Stimulated activated CD4-positive, alpha-beta T cell treated with anti-CD3 and anti-CD28 coated beads, Interleukin-15, amount 100 ng/mL, for 48 hours (primary cell): ENCODE data around the gene ACOXL.

Experiments
- DNase-seq, 2 donors: peaks; one replicate each; pipeline ENCODE4 v3.0.0-alpha.2; 2020; ENCODE audit warnings: low read depth in 2 of 2

ACOXL gene

DNA sequence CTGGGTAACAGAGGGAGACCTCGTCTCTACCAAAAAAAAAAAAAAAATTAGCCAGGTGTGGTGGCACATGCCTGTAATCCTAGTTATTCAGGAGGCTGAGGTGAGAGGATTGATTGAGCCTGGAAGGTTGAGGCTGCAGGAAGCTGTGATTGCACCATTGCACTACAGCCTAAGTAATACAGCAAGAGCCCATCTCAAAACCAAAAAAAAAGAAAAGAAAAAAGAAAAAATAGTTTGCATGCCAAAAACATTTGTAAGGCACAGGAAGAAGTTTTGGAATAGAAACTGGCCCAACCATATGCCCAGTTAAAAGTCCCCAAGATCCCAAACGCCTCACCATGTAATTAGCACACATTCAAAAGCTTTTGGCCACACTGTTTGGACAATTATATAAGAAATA lies 13.4 kb upstream of the ACOXL start:
- DNase-seq, result no peak

GRCh38 chr2:110720547-110720946 lies 11.8 kb upstream of the ACOXL start:
- no peak for DNase-seq

- no peak for DNase-seq
These were observed 7.6 kb upstream of the ACOXL start for GRCh38 chr2:110724820-110725219.

- DNase-seq, result no peak
These were observed 7.0 kb upstream of the ACOXL start for GRCh38 chr2:110725370-110725769.

DNA sequence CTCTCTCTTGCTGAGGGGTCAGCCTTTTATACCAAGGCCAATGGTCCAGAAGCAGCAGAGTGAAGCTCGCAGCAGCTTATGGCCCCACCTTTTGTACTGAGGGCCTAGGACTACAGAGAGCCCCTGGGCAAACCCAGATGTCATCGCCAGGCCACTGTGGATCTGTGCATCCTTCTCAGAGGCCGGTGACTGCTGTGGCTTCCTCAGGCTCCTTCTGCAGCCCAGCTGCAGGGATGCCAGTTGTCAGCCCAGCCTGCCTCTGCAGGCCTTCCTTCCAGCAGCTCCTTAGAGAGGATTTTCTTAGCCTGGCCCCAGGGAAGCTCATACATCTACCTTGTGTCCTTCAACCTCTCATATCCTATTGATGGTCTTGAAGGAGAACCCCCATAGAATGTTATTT lies 6.5 kb upstream of the ACOXL start:
- no peak for DNase-seq

- DNase-seq, result no peak
These were observed 6.1 kb upstream of the ACOXL start for GRCh38 chr2:110726285-110726684.

DNA sequence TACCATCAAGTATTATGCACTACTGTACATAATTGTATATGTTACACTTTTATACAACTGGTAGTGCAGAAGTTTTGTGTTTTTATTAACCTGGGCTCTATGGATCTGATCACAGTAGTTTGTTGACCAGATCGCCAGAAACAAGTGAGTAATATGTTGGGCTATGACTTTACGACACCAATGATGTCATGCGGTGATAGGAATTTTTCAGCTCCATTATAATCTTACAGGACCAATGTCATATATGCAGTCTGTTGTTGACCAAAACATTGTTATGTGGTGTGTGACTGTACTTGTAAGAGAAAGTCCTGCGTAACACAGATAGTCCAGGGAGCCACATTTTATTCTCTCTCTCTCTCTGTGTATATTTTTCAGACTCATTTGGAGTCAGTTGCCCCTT lies 4.5 kb upstream of the ACOXL start:
- no peak for DNase-seq

GRCh38 chr2:110729106-110729505 lies 3.3 kb upstream of the ACOXL start:
- DNase-seq, result no peak

- DNase-seq, result no peak
These were observed 1.3 kb upstream of the ACOXL start for GRCh38 chr2:110731064-110731463.

GRCh38 chr2:110735366-110735765 lies 3.0 kb downstream of the ACOXL start:
- DNase-seq, result no peak

DNA sequence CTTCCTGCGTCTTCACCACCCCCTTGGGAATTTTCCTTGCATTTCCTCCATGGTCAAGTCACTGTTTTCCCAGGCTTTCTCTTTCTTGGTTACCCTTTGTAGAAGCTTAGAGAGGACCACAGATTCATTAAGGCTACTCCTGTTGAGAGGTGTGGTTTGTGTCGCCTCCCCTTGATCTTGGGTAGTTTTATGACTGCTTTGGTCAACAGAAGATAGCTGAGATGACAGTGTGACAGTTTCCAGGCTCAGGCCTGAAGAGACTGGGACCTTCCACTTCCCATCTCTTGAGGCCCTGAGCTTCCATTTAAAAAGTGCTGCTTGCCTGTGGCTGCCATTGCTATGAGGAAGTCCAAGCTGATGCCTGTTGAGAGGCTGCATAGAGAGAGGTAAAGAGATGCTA lies 5.4 kb downstream of the ACOXL start:
- no peak for DNase-seq

DNA sequence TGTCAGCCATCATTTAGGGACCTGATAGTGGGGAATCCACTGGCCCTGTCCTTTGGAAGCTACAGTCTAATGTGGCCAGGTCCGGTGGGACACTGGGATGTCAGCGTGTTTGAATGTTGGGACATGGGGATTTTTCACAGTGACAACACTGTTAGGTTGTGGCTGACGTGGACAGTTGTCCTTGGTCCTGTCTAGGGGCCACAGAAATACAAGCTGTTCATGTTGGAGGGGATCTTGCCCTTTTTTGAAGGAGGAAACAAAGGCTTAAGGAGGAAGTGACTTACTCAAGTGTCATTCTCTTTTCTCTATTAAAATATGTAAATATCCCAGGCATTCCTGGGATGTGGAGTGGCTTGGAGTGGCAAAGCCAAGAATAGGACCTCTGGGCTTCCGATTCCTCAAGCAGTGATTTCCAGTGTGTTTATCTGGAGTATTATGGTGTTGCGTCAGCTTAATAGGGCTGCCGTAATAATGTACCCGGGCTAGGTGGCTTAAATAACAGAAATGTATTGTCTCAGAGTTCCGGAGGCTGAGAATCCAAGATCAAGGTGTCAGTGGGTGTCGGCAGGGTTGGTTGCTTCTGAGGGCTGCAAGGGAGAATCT lies 8.5 kb downstream of the ACOXL start:
- no peak for DNase-seq

DNA sequence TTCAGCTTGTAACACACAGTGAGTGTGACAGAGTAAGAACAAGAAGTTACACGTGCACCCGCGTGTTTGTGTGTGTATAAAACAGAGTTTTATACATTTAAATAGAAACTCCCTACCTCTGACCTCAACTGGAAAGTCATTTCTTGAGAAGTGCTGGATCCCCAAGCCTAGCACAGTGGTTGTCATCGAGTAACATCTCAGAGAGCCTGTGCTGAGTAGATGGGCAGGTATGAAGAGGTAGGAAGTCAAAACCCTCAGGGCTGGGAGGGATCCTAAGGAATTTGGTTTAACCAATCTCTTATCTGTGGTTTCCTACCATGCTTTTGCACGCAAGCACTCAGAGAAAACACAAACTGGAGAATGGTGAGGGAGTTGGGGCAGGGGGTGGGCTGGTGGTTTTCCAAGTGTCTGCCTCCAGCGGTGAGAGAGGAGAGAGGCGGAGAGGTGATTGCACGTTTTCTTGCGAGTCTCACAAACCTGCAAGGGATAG lies 9.2 kb downstream of the ACOXL start:
- no peak for DNase-seq

DNA sequence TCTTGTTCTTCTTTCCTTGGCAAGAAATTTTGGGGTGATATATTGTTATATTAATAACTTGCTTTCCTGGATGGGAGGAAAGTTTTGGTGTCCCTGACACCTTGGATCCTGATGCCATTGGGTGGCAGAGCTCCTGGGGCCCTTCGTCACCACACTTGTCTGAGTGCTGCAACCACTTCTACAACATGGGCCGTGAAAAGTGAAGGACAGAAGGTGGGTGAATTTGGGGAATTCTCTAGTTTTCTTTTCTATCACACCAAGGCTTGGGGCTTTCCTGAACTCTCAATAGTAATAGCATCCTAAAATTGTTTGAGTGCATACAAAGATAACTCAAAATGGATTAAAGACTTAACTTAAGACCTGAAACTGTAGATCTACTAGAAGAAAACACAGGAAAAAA lies 10.0 kb downstream of the ACOXL start:
- DNase-seq, result no peak

DNA sequence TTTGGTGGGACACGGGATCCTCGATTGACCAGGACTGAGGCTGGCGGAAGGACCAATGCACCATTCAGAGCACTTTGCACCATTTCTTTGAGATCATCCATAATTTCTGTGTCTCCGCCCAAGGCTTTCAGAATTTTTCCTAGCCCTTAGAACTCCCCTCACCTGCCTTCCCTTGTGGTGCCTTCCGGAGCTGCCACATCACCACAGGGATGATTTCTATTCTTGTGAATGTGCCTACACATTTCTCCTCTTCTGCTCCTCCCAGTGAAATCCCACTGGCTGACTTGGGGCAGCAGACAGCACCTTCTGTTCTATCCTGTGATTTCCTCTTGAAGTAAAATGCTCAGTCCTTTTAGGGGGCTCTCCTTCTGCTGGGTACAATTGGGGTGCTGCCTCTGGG lies 11.2 kb downstream of the ACOXL start:
- no peak for DNase-seq

- DNase-seq, result no peak
These were observed 12.1 kb downstream of the ACOXL start for GRCh38 chr2:110744429-110744828.

DNA sequence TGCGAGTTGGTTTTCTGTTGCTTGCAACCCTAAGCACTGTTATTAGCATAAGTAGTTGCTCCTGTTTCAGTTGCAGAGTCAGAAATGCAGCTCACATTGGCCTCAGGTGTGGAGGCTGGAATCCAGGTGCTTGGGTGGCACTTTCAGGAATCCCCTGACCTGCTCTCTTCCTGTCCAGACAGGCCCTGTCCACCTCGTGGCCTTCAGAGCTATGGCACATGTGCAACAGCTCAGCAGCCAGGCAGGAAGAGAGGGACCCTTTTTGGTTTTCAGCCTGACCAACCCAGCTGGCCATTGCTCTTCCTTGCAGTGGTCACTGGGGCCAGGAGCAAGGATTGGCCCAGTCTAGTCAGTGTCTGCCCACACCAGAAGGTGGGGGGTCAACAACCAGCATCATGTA lies 12.7 kb downstream of the ACOXL start:
- DNase-seq, result no peak

DNA sequence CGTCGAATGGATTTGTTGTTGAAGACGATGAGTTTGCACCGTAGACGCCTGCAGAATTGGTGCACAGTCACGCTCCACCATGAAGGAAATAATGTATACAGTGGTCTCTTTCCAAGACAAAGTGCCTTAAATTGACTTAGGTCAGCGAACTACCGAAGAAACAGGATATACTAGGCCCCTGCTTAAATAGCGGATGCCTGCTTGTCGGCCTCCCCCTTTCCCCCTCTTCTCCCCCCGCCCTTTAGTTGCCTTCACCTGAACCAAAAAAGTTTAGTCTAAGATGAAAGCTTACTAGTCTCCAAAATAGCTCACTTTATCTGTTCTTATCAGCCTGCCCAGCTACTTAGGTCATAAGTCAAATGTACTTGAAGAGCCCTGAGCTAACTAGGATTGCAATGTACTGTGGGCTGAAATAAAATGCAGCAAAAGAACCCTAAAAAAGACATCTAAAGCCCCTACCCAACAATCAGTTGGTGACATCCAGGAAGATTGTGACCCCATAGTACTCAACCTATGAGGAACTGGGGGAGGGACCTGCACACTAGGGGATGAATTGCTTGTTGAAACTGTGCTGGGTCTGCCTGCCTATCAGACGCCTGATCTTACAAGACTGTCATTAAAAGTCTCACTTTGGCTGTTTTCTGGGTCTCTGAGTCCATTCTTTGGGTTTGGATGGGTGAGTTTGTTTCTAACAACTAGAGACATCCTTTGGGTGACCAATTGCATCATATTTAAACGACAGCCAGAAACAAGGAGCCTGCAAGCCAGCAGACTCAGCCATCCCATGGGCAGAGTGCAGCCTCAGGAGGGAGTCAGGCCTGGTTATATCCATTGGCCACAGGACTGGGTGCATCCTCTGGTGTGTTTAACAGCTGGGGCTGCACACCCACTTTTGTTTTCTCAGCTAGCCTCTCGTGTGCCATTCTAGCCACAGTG lies 14.5 kb downstream of the ACOXL start:
- DNase-seq, result no peak

DNA sequence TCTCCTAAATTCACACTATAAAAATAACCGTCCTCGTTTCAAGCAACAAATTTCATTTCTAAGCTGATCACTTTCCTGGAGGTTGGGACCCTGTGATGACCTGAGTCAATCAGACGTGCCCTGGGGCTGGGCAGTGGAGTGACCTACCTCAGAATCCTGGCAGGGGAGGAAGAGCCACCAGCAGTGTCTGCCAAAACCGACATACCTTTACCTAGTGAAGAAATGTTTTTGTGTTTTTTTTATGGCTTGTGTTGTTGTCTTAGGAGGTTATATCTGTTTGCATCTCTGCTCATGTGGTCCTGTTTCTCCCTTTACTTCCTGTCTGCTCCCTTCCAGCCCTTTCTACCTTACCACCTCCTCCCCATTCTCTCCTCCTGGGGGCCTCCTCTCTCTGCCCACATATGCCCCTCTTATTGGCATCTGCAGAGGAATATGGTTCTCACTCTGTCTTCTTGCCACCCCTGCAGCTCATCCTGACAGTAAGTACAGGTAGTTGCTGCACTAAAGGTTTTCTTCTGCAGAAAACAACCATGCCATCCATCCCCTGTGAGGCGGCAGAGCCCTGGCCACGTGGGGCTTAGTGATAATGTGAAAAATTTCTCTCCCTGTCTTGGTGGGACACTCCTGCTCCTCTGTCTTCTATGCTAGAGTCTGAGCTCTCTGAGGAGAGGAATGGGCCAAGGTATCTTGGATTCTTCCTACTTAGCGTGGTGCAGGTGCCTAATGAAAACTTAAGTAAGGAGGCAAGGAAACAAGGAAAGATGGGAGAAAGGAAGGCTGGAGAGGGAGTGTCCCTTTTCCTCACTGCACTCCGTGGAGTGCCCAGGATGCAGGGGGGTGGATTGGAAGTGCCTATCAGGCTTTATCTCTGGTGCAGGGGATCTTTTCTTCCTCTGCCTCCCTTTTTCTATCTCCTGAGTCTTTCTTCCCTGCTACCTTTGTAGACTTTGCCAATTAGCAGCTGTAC lies 15.4 kb downstream of the ACOXL start:
- DNase-seq, result no peak

DNA sequence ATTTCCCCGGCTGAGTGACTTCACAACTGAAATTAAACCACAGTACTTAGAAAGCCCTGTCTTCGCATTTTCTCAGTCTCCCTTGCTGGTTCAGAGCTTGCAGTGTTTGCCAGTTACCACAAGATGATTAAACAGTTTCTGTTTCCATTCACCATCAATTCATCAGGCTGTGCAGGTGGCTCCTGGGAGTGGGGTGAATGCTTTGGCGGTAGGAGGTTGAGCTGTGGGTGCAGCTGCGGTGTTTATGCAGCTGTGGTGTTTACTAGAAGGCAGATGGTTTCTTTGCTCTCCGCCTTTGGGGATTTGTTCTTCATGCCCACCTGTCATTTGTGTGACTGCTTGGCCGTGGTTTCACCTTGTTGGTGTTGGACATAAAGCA lies 16.1 kb downstream of the ACOXL start:
- DNase-seq, result peak; percentile 59 to 63

DNA sequence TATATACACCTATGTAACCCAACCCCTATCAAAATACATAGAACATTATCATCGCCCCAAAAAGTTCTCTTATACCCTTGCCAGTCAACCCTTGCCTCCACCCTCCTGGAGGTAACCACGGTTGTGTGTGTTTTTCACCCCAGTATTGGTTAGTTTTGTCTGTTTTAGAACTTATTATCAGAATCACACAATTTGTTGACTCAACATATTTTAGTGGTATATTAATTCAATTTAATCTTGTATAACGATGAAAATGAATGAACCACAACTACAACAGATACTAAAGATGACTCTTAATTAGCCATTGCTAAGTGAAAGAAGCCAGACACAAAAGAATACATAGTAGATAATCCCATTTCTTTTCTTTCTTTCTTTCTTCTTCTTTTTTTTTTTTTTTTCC lies 19.3 kb downstream of the ACOXL start:
- DNase-seq, result no peak

DNA sequence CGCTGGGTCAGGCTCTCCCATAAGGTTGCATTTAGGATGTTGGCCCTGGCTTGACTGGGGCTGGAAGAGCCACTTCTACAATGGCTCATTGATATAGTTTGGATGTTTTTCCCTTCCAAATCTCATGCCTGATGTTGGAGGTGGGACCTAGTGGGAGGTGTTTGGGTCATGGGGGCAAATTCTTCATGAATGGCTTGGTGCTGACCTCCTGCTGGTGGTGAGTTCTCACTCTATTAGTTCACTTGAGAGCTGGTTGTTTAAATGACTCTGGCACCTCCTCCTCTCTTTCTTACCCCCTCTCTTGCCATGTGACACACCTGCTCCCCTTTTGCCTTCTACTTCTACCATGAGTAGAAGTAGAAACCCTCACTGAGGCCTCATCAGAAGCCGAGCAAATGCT lies 20.5 kb downstream of the ACOXL start:
- DNase-seq, result no peak
